Measurements from ENCODE around the gene TMEM87A. TPM values are rescaled to one million over a fixed set of nuclear protein-coding genes. Genes with fewer than 3 reads are reported as not detected.

Gene TMEM87A
- total RNA-seq, 1 donor from 2014 or later: 42.1 TPM

- no peak for DNase-seq (ENCODE audit: low read depth, low spot score)
Observed at GRCh38 chr15:42206406-42206805, 66.8 kb downstream of the TMEM87A start.

GRCh38 chr15:42203891-42204290 lies 69.3 kb downstream of the TMEM87A start:
- no peak for DNase-seq (ENCODE audit: low read depth, low spot score)

GRCh38 chr15:42202653-42203052 lies 70.6 kb downstream of the TMEM87A start:
- no peak for DNase-seq (ENCODE audit: low read depth, low spot score)

GRCh38 chr15:42201801-42202200 lies 71.4 kb downstream of the TMEM87A start:
- DNase-seq (ENCODE audit: low read depth, low spot score): no peak

- no peak for DNase-seq (ENCODE audit: low read depth, low spot score)
Observed at GRCh38 chr15:42199126-42199525, 74.1 kb downstream of the TMEM87A start.

GRCh38 chr15:42198516-42198915 lies 74.7 kb downstream of the TMEM87A start:
- DNase-seq (ENCODE audit: low read depth, low spot score): no peak

GRCh38 chr15:42194513-42194912 lies 78.7 kb downstream of the TMEM87A start:
- DNase-seq (ENCODE audit: low read depth, low spot score): no peak

- DNase-seq (ENCODE audit: low read depth, low spot score): no peak
Observed at GRCh38 chr15:42193383-42193782, 79.8 kb downstream of the TMEM87A start.

GRCh38 chr15:42191610-42192346 lies 81.5 kb downstream of the TMEM87A start:
- no peak for DNase-seq (ENCODE audit: low read depth, low spot score)

- no peak for DNase-seq (ENCODE audit: low read depth, low spot score)
Observed at GRCh38 chr15:42190370-42190769, 82.9 kb downstream of the TMEM87A start.

GRCh38 chr15:42185801-42186200 lies 87.4 kb downstream of the TMEM87A start:
- no peak for DNase-seq (ENCODE audit: low read depth, low spot score)

- no peak for DNase-seq (ENCODE audit: low read depth, low spot score)
Observed at GRCh38 chr15:42184736-42185135, 88.5 kb downstream of the TMEM87A start.

- DNase-seq (ENCODE audit: low read depth, low spot score): no peak
Observed at GRCh38 chr15:42184296-42184695, 88.9 kb downstream of the TMEM87A start.

- DNase-seq (ENCODE audit: low read depth, low spot score): no peak
Observed at GRCh38 chr15:42182961-42183360, 90.3 kb downstream of the TMEM87A start.

- DNase-seq (ENCODE audit: low read depth, low spot score): no peak
Observed at GRCh38 chr15:42182328-42182886, 90.8 kb downstream of the TMEM87A start.

GRCh38 chr15:42178056-42178455 lies 95.2 kb downstream of the TMEM87A start:
- DNase-seq (ENCODE audit: low read depth, low spot score): no peak

GRCh38 chr15:42175671-42176070 lies 97.6 kb downstream of the TMEM87A start:
- DNase-seq (ENCODE audit: low read depth, low spot score): peak; percentile 27

- DNase-seq (ENCODE audit: low read depth, low spot score): no peak
Observed at GRCh38 chr15:42172475-42172874, 100.8 kb downstream of the TMEM87A start.

GRCh38 chr15:42171795-42172194 lies 101.4 kb downstream of the TMEM87A start:
- DNase-seq (ENCODE audit: low read depth, low spot score): no peak

- DNase-seq (ENCODE audit: low read depth, low spot score): no peak
Observed at GRCh38 chr15:42171122-42171521, 102.1 kb downstream of the TMEM87A start.

GRCh38 chr15:42166225-42166940 lies 106.8 kb downstream of the TMEM87A start:
- no peak for DNase-seq (ENCODE audit: low read depth, low spot score)

GRCh38 chr15:42165106-42165505 lies 108.1 kb downstream of the TMEM87A start:
- no peak for DNase-seq (ENCODE audit: low read depth, low spot score)
